ENCODE data around the gene FCHO1.

DNA sequence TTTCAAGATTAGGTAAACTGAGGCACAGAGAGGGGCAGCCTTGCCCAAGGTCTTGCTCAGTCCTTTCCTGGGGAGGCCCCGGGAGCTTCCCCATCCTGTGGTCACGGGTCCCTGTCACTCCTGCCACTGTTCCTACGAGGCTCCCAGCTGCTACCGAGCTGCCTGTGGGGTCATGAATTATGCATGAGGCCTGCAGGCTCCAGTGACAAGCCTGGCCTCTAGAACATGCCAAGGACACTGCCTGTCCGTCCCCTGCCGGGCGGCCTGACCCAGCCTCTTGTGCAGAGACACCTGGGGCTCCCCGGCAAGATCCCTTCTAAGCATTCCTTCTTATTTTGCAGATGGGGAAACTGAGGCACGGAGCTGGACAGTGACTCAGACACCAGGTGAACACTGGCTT, 2.7 kb downstream of the FCHO1 start:
- TF ChIP-seq, protein P1, sequence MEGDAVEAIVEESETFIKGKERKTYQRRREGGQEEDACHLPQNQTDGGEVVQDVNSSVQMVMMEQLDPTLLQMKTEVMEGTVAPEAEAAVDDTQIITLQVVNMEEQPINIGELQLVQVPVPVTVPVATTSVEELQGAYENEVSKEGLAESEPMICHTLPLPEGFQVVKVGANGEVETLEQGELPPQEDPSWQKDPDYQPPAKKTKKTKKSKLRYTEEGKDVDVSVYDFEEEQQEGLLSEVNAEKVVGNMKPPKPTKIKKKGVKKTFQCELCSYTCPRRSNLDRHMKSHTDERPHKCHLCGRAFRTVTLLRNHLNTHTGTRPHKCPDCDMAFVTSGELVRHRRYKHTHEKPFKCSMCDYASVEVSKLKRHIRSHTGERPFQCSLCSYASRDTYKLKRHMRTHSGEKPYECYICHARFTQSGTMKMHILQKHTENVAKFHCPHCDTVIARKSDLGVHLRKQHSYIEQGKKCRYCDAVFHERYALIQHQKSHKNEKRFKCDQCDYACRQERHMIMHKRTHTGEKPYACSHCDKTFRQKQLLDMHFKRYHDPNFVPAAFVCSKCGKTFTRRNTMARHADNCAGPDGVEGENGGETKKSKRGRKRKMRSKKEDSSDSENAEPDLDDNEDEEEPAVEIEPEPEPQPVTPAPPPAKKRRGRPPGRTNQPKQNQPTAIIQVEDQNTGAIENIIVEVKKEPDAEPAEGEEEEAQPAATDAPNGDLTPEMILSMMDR (IDR thresholded peaks at IDR 0.05) = no peak
- TF ChIP-seq POLR2A (IDR thresholded peaks at IDR 0.05) = no peak
- TF ChIP-seq POLR2AphosphoS5 (IDR thresholded peaks at IDR 0.05) = no peak
- TF ChIP-seq EP300 (IDR thresholded peaks at IDR 0.05) = no peak

All from suprapubic skin (tissue), 4 donors.